Neuronal stem cell (in vitro differentiated cells): ENCODE data around the gene SMAD7.
A peak's percentile ranks its signal among the peaks of the same experiment; 100 is the strongest.

Source experiments
- DNase-seq: peaks from one replicate; pipeline ENCODE4 v3.0.0-alpha.2; 2013; ENCODE audit warnings: low spot score
- H2AFZ ChIP-seq: one replicate; pipeline ENCODE4 v1.6.1; 2013; ENCODE audit warnings: mild to moderate bottlenecking, low read length, inconsistent platforms
- H2AK5ac ChIP-seq: 2 replicates; pipeline ENCODE4 v1.6.1; 2013; ENCODE audit warnings: low read depth, mild to moderate bottlenecking, inconsistent platforms, low read length, moderate library complexity, mixed read lengths
- H2BK120ac ChIP-seq: 2 replicates; pipeline ENCODE4 v1.6.1; 2013; ENCODE audit warnings: low read depth, mild to moderate bottlenecking, inconsistent platforms, low read length, moderate library complexity, mixed read lengths
- H2BK12ac ChIP-seq: one replicate; pipeline ENCODE4 v1.6.1; 2013; ENCODE audit warnings: low read length, inconsistent platforms
- H2BK15ac ChIP-seq: 2 replicates; pipeline ENCODE4 v1.6.1; 2013; ENCODE audit warnings: mild to moderate bottlenecking, low read length, inconsistent platforms, mixed read lengths
- H2BK5ac ChIP-seq: one replicate; pipeline ENCODE4 v1.6.1; 2013; ENCODE audit warnings: inconsistent platforms, mild to moderate bottlenecking, low read length, moderate library complexity
- H3K14ac ChIP-seq: one replicate; pipeline ENCODE4 v1.6.1; 2013; ENCODE audit warnings: low read length, inconsistent platforms
- H3K18ac ChIP-seq: 2 replicates; pipeline ENCODE4 v1.6.1; 2013; ENCODE audit warnings: low read length, inconsistent platforms
- H3K23ac ChIP-seq: 2 replicates; pipeline ENCODE4 v1.6.1; 2013; ENCODE audit warnings: low read depth, mild to moderate bottlenecking, mixed read lengths, low read length, inconsistent platforms; ENCODE audit not compliant: poor library complexity
- H3K27ac ChIP-seq: replicated peaks from 3 replicates; pipeline ENCODE4 v1.5.1; 2013; ENCODE audit warnings: low read length, inconsistent platforms
- H3K27me3 ChIP-seq, 3 experiments: 2 replicates each; pipeline ENCODE4 v1.6.1; 2013; ENCODE audit warnings: low read length in 3 of 3, mild to moderate bottlenecking in 2 of 3, inconsistent platforms in 1 of 3, low read depth in 1 of 3, mixed read lengths in 1 of 3, moderate library complexity in 1 of 3; ENCODE audit not compliant: control insufficient read depth in 3 of 3, insufficient read depth in 3 of 3
- H3K36me3 ChIP-seq, 2 donors: replicated peaks in 1 of 2; 2 replicates each; pipeline ENCODE4 v1.6.1; 2013; ENCODE audit warnings: low read length in 2 of 2; ENCODE audit not compliant: control insufficient read depth in 2 of 2, insufficient read depth in 2 of 2
- H3K4ac ChIP-seq: 2 replicates; pipeline ENCODE4 v1.6.1; 2013; ENCODE audit warnings: inconsistent platforms, mild to moderate bottlenecking, low read length, moderate library complexity
- H3K4me1 ChIP-seq, 2 donors: 1 replicate in 1 of 2; 2 replicates in 1 of 2; pipeline ENCODE4 v1.6.1; 2013; ENCODE audit warnings: low read length in 2 of 2, low read depth in 1 of 2; ENCODE audit not compliant: control insufficient read depth in 2 of 2, insufficient read depth in 1 of 2
- H3K4me2 ChIP-seq: one replicate; pipeline ENCODE4 v1.6.1; 2013; ENCODE audit warnings: mild to moderate bottlenecking, low read length, inconsistent platforms; ENCODE audit not compliant: insufficient read depth, poor library complexity, severe bottlenecking
- H3K4me3 ChIP-seq, 2 donors: 2 replicates each; pipeline ENCODE4 v1.5.1; 2013; ENCODE audit warnings: low read length in 2 of 2, mild to moderate bottlenecking in 2 of 2, inconsistent platforms in 1 of 2, moderate library complexity in 1 of 2
- H3K79me1 ChIP-seq: one replicate; pipeline ENCODE4 v1.6.1; 2013; ENCODE audit warnings: low read depth, mild to moderate bottlenecking, inconsistent platforms, low read length, moderate library complexity
- H3K9ac ChIP-seq: one replicate; pipeline ENCODE4 v1.6.1; 2013; ENCODE audit warnings: mild to moderate bottlenecking, low read depth, low read length, inconsistent platforms; ENCODE audit not compliant: poor library complexity
- H3K9me3 ChIP-seq, 2 donors: replicated peaks in 1 of 2; 2 replicates each; pipeline versions ENCODE3 to v1.6.1; 2013; ENCODE audit warnings: low read length in 2 of 2, mild to moderate bottlenecking in 2 of 2, inconsistent platforms in 1 of 2, low read depth in 1 of 2, mixed read lengths in 1 of 2, moderate library complexity in 1 of 2; ENCODE audit not compliant: control insufficient read depth in 2 of 2, insufficient read depth in 1 of 2
- H4K8ac ChIP-seq: one replicate; pipeline ENCODE4 v1.6.1; 2013; ENCODE audit warnings: low read depth, mild to moderate bottlenecking, inconsistent platforms, low read length, moderate library complexity
- H4K91ac ChIP-seq: one replicate; pipeline ENCODE4 v1.6.1; 2013; ENCODE audit warnings: low read length, low read depth, mild to moderate bottlenecking, inconsistent platforms; ENCODE audit not compliant: poor library complexity
- WGBS, 2 donors: extraction: QIAGEN DNeasy Blood & Tissue Kit; methylation state at CpG; one replicate each; pipeline ENCODE4 v1.1.7; 2013; ENCODE audit warnings: missing lambda C conversion rate in 2 of 2, mixed read lengths in 1 of 2; ENCODE audit not compliant: insufficient read length in 2 of 2, insufficient replicate concordance in 1 of 2; ENCODE audit errors: extremely low coverage in 2 of 2; 5-methylcytosine and 5-hydroxymethylcytosine counted together

Gene SMAD7

GRCh38 chr18:48949606-48950535 is 894 bp downstream of the SMAD7 start:
- Histone ChIP-seq H2BK120ac (no peak overlapping the region), H3K9me3 (no peaks in the 10 kb centered on the region), H3K27me3 (peaks cover 0 to 40% (median 18%) of the 10 kb centered on the region in 3 experiments), H2AFZ (peak overlapping the region; percentile 85), H3K27ac (no peak overlapping the region), H3K4me3 (peak overlapping the region; percentile 66 to 84), H3K4ac (no peak overlapping the region), H2AK5ac (peak overlapping the region; percentile 34), H3K23ac (peak overlapping the region; percentile 94), H3K4me1 (peaks cover 19 to 26% of the 10 kb centered on the region in 2 donors), H2BK12ac (peak overlapping the region; percentile 92), H3K79me1 (peaks cover 2% of the 10 kb centered on the region), H3K14ac (peak overlapping the region; percentile 98), H3K4me2 (peak overlapping the region; percentile 90), H2BK5ac (peak overlapping the region; percentile 84), H3K36me3 (peaks cover 0 to under 1% of the 10 kb centered on the region in 2 donors), H4K91ac (no peak overlapping the region), H2BK15ac (peak overlapping the region; percentile 97), H3K9ac (peak overlapping the region; percentile 96), H3K18ac (peak overlapping the region; percentile 96), H4K8ac (no peak overlapping the region)
- no CpG with 5 or more reads among the region's 79 CpGs for WGBS, 2 donors
- peak; percentile 60 for DNase-seq

- Histone ChIP-seq H3K27me3 (peaks cover 0 to 40% (median 18%) of the 10 kb centered on the region in 3 experiments), H3K36me3 (peaks cover 0 to 8% of the 10 kb centered on the region in 2 donors), H2AFZ (peak overlapping the region; percentile 85), H3K9me3 (no peaks in the 10 kb centered on the region), H3K79me1 (peaks cover 2% of the 10 kb centered on the region), H3K4me2 (peak overlapping the region; percentile 90), H2BK12ac (no peak overlapping the region), H3K18ac (peak overlapping the region; percentile 67), H3K4me3 (peak overlapping the region; percentile 7 to 66), H2BK15ac (peak overlapping the region; percentile 56), H3K14ac (peak overlapping the region; percentile 17), H3K4ac (no peak overlapping the region), H3K27ac (no peak overlapping the region), H4K8ac (no peak overlapping the region), H3K23ac (peak overlapping the region; percentile 94), H4K91ac (no peak overlapping the region), H2AK5ac (peak overlapping the region; percentile 34), H3K9ac (no peak overlapping the region), H3K4me1 (peaks cover 19 to 26% of the 10 kb centered on the region in 2 donors), H2BK5ac (peak overlapping the region; percentile 4), H2BK120ac (no peak overlapping the region)
- WGBS, 2 donors, result no CpG with 5 or more reads among the region's 27 CpGs
- DNase-seq, result no peak
Measured at GRCh38 chr18:48949050-48949605, 1.6 kb downstream of the SMAD7 start.

- Histone ChIP-seq H3K27me3 (peaks cover 0 to 40% (median 18%) of the 10 kb centered on the region in 3 experiments), H4K8ac (no peak overlapping the region), H3K4me2 (peak overlapping the region; percentile 81), H3K27ac (no peak overlapping the region), H3K4ac (no peak overlapping the region), H2AFZ (peak overlapping the region; percentile 85), H3K4me3 (peak overlapping the region; percentile 66 to 70), H3K9ac (peak overlapping the region; percentile 1), H4K91ac (no peak overlapping the region), H2AK5ac (no peak overlapping the region), H3K9me3 (no peaks in the 10 kb centered on the region), H2BK120ac (no peak overlapping the region), H3K79me1 (peaks cover 2% of the 10 kb centered on the region), H2BK15ac (no peak overlapping the region), H3K18ac (peak overlapping the region; percentile 67), H3K23ac (peak overlapping the region; percentile 75), H3K14ac (no peak overlapping the region), H3K4me1 (peaks cover 19 to 26% of the 10 kb centered on the region in 2 donors), H2BK5ac (no peak overlapping the region), H2BK12ac (no peak overlapping the region), H3K36me3 (peaks cover 0 to 8% of the 10 kb centered on the region in 2 donors)
- DNase-seq, result no peak
- whole genome bisulfite sequencing, 2 donors, result no CpG with 5 or more reads among the region's 52 CpGs
Measured at GRCh38 chr18:48948112-48949049, 2.4 kb downstream of the SMAD7 start.
